NCI-H526 (cell line): ENCODE measurements around the gene PLD6.
"Not testable (repeated sequence)": the region's sequence is repeated elsewhere in the genome, so short reads cannot be mapped to it uniquely, and the experiment has no call there.

ENCODE experiments used
- DNase-seq, 2 experiments: peaks; one replicate each; lab custom pipeline; 2025; lab: John Stamatoyannopoulos, UW

Gene PLD6

GRCh38 chr17:17206124-17206912 lies at the start of gene PLD6:
TSS of gene PLD6 (minus strand) at chr17:17206333. CDS start at chr17:17206286, 47 bp downstream.
- DNase-seq: peak; percentile 61 to 93

- DNase-seq: not testable (repeated sequence)
Observed at GRCh38 chr17:17255689-17256088, 49.6 kb upstream of the PLD6 start.

- DNase-seq: no peak
Observed at GRCh38 chr17:17254036-17254435, 47.9 kb upstream of the PLD6 start.

GRCh38 chr17:17253406-17253805 lies 47.3 kb upstream of the PLD6 start:
- DNase-seq: no peak

GRCh38 chr17:17252149-17252661 lies 46.1 kb upstream of the PLD6 start:
- DNase-seq: no peak

GRCh38 chr17:17246879-17247278 lies 40.7 kb upstream of the PLD6 start:
- DNase-seq: no peak

GRCh38 chr17:17243163-17243562 lies 37.0 kb upstream of the PLD6 start:
- no peak for DNase-seq

GRCh38 chr17:17242246-17242645 lies 36.1 kb upstream of the PLD6 start:
- no peak for DNase-seq

- DNase-seq: no peak
Observed at GRCh38 chr17:17241656-17242055, 35.5 kb upstream of the PLD6 start.

- DNase-seq: no peak
Observed at GRCh38 chr17:17239832-17240231, 33.7 kb upstream of the PLD6 start.

- DNase-seq: peak; percentile 48 to 82
Observed at GRCh38 chr17:17237026-17237799, 31.1 kb upstream of the PLD6 start, which contains the start of gene FLCN. TSS of gene FLCN (minus strand) at chr17:17237168. CDS start at chr17:17228137, 9,031 bp downstream.

GRCh38 chr17:17236295-17237025 lies 30.3 kb upstream of the PLD6 start:
- DNase-seq: peak in 1 of 2 experiments; percentile 30

GRCh38 chr17:17235212-17236174 lies 29.4 kb upstream of the PLD6 start:
- peak in 1 of 2 experiments; percentile 31 for DNase-seq

GRCh38 chr17:17232303-17232621 lies 26.1 kb upstream of the PLD6 start:
- no peak for DNase-seq

GRCh38 chr17:17231621-17232302 lies 25.6 kb upstream of the PLD6 start:
- no peak for DNase-seq

GRCh38 chr17:17229416-17230384 lies 23.6 kb upstream of the PLD6 start:
- no peak for DNase-seq

GRCh38 chr17:17228521-17229279 lies 22.6 kb upstream of the PLD6 start:
- DNase-seq: no peak
